Suprapubic skin (tissue), 4 donors: Measurements from ENCODE around the gene LDLRAD4.

ENCODE experiments used
- CTCF ChIP-seq, 2 donors: fragments of 200-600 bp in 1 of 2; fragments of 450-650 bp in 1 of 2; sonication (generic) in 1 of 2; IDR thresholded peaks; one replicate each; pipeline ENCODE4 v1.5.1; 2016 to 2019; ENCODE audit warnings: antibody characterized with exemption in 2 of 2, mild to moderate bottlenecking in 1 of 2, moderate library complexity in 1 of 2
- EP300 ChIP-seq: sonication (generic); formaldehyde crosslinking; IDR thresholded peaks from one replicate; pipeline ENCODE4 v1.6.1; 2017; ENCODE audit warnings: antibody characterized with exemption
- POLR2A ChIP-seq, 2 donors: fragments of 450-650 bp; IDR thresholded peaks; one replicate each; pipeline ENCODE4 v1.6.1; 2017; ENCODE audit warnings: antibody characterized with exemption in 2 of 2, mild to moderate bottlenecking in 2 of 2, moderate library complexity in 2 of 2
- POLR2AphosphoS5 ChIP-seq, 3 donors: sonication (generic); formaldehyde crosslinking; IDR thresholded peaks; one replicate each; pipeline ENCODE4 v1.6.1; 2017; ENCODE audit warnings: antibody characterized with exemption in 3 of 3

GRCh38 chr18:13220361-13220991, 1.9 kb downstream of the LDLRAD4 start:
- TF ChIP-seq POLR2A (IDR thresholded peaks at IDR 0.05) (no peak), CTCF (IDR thresholded peaks at IDR 0.05) (no peak), EP300 (no peak), POLR2AphosphoS5 (IDR thresholded peaks at IDR 0.05) (no peak)
